RWPE1 (cell line): ENCODE data around the gene PEX19.

ENCODE experiments used
- CTCF ChIA-PET: fragments of 350-600 bp; sonication (Branson Sonifier 250); formaldehyde crosslinking; extraction: SDS; loops from one replicate; lab custom pipeline; 2021; lab: Yijun Ruan, JAX
- POLR2A ChIA-PET: fragments of 400-600 bp; formaldehyde crosslinking; extraction: SDS; loops from one replicate; lab custom pipeline; 2020; ENCODE audit warnings: antibody characterized with exemption; ENCODE audit not compliant: low non-redundant PET; lab: Yijun Ruan, JAX
- DNase-seq: peaks from one replicate; pipeline ENCODE4 v3.0.0; 2012; ENCODE audit warnings: low spot score
- H3K27ac ChIP-seq: fragments of 450-650 bp; 2 replicates; pipeline ENCODE4 v1.5.1; 2017
- CTCF ChIP-seq: fragments of 450-650 bp; conservative IDR thresholded peaks from 2 replicates; pipeline ENCODE4 v1.5.1; 2017; ENCODE audit warnings: low read depth, mild to moderate bottlenecking

PEX19 gene

GRCh38 chr1:160284782-160285344, at the start of gene PEX19:
TSS of gene PEX19 (minus strand) at chr1:160285133. CDS start at chr1:160285124, 9 bp downstream.
- peak; percentile 98 for DNase-seq
- CTCF ChIA-PET = interaction anchor here (1.0 kb wide), 1 partner anchor 102 kb away, joined by 3 read pairs; no protein-coding TSS in a partner anchor
- POLR2A ChIA-PET = no interaction called here
- TF ChIP-seq CTCF = no peak
- H3K27ac ChIP-seq = peak within 1 kb of the TSS; percentile 78

GRCh38 chr1:160332516-160332915, 47.6 kb upstream of the PEX19 start:
- TF ChIP-seq CTCF = no peak
- ChIA-PET CTCF (interaction anchor here (0.7 kb wide), 1 partner anchor 84 kb away, joined by 6 read pairs; no protein-coding TSS in a partner anchor), POLR2A (no interaction called here)
- DNase-seq = no peak
- H3K27ac ChIP-seq = no peak overlapping the region

- ChIA-PET CTCF (no interaction called here), POLR2A (no interaction called here)
- H3K27ac ChIP-seq = no peak overlapping the region
- no peak for TF ChIP-seq CTCF
- no peak for DNase-seq
Observed at GRCh38 chr1:160330119-160330518, 45.2 kb upstream of the PEX19 start.

GRCh38 chr1:160328184-160328583, 43.3 kb upstream of the PEX19 start:
- ChIA-PET CTCF (interaction anchor here (0.6 kb wide), 1 partner anchor 89 kb away, joined by 4 read pairs; no protein-coding TSS in a partner anchor), POLR2A (no interaction called here)
- H3K27ac ChIP-seq = no peak overlapping the region
- DNase-seq = no peak
- no peak for TF ChIP-seq CTCF

- no peak for TF ChIP-seq CTCF
- ChIA-PET POLR2A (no interaction called here), CTCF (interaction anchor here (0.8 kb wide), 1 partner anchor 194 kb away, joined by 5 read pairs; no protein-coding TSS in a partner anchor)
- DNase-seq = no peak
- no peak overlapping the region for H3K27ac ChIP-seq
Observed at GRCh38 chr1:160326418-160326817, 41.5 kb upstream of the PEX19 start.

- ChIA-PET CTCF (no interaction called here), POLR2A (no interaction called here)
- no peak for DNase-seq
- no peak for TF ChIP-seq CTCF
- no peak overlapping the region for H3K27ac ChIP-seq
Observed at GRCh38 chr1:160325252-160325651, 40.3 kb upstream of the PEX19 start.
